IMR-90 (cell line): ENCODE results near the gene PPP2R5A. TPM values are rescaled to one million over a fixed set of nuclear protein-coding genes. Genes with fewer than 3 reads are reported as not detected.

Source experiments
- ATAC-seq: fragments of 200-7000 bp; cut with Tn5 transposase; 2 replicates; pipeline ENCODE4 v1.9.1; 2020; ENCODE audit warnings: low read depth, mild to moderate bottlenecking, moderate library complexity
- BruUV-seq: library from RNA; stranded (reverse); fragments of 400-500 nt; replicated peaks from 2 replicates; lab custom pipeline; 2021; lab: Mats Ljungman, UMichigan
- CTCF ChIA-PET: fragments of 300-600 bp; formaldehyde crosslinking; extraction: SDS; loops from one replicate; lab custom pipeline; 2021; ENCODE audit warnings: antibody characterized with exemption; lab: Yijun Ruan, JAX
- POLR2A ChIA-PET: fragments of 300-600 bp; sonication (Branson Sonifier 250); formaldehyde crosslinking; loops from one replicate; lab custom pipeline; 2022; ENCODE audit warnings: antibody characterized with exemption; ENCODE audit not compliant: unreplicated experiment; lab: Charles Lee
- DNase-seq: peaks from one replicate; pipeline ENCODE4 v3.0.0; 2013
- H2AFZ ChIP-seq: replicated peaks from 2 replicates; pipeline ENCODE3; 2013; ENCODE audit warnings: low read length, mild to moderate bottlenecking; ENCODE audit not compliant: poor library complexity
- H2AK5ac ChIP-seq: 2 replicates; pipeline ENCODE4 v1.6.1; 2013; ENCODE audit warnings: low read depth, low read length, inconsistent platforms
- H2AK9ac ChIP-seq: replicated peaks from 2 replicates; pipeline ENCODE3; 2013; ENCODE audit warnings: mild to moderate bottlenecking, low read depth, low read length, moderate library complexity; ENCODE audit not compliant: poor library complexity
- H2BK120ac ChIP-seq: 2 replicates; pipeline ENCODE4 v1.6.1; 2013; ENCODE audit warnings: low read depth, low read length, inconsistent platforms
- H2BK15ac ChIP-seq: 3 replicates; pipeline ENCODE4 v1.6.1; 2013; ENCODE audit warnings: low read depth, low read length, inconsistent platforms
- H2BK20ac ChIP-seq: 2 replicates; pipeline ENCODE4 v1.6.1; 2013; ENCODE audit warnings: low read depth, mild to moderate bottlenecking, inconsistent platforms, low read length, moderate library complexity
- H2BK5ac ChIP-seq: 2 replicates; pipeline ENCODE4 v1.6.1; 2013; ENCODE audit warnings: mild to moderate bottlenecking, low read depth, low read length, inconsistent platforms; ENCODE audit not compliant: poor library complexity, severe bottlenecking
- H3K14ac ChIP-seq: replicated peaks from 2 replicates; pipeline ENCODE4 v1.6.1; 2013; ENCODE audit warnings: low read depth, low read length, inconsistent platforms
- H3K18ac ChIP-seq: 2 replicates; pipeline ENCODE4 v1.6.1; 2013; ENCODE audit warnings: low read depth, low read length, control low read depth
- H3K23ac ChIP-seq: 2 replicates; pipeline ENCODE4 v1.6.1; 2013; ENCODE audit warnings: low read depth, low read length, inconsistent platforms
- H3K27ac ChIP-seq: 2 replicates; pipeline ENCODE4 v1.5.1; 2013; ENCODE audit warnings: mild to moderate bottlenecking, control low read depth, low read length; ENCODE audit not compliant: insufficient read depth
- H3K27me3 ChIP-seq: 2 replicates; pipeline ENCODE4 v1.6.1; 2013; ENCODE audit warnings: low read length; ENCODE audit not compliant: control insufficient read depth, insufficient read depth
- H3K36me3 ChIP-seq: 2 replicates; pipeline ENCODE4 v1.6.1; 2013; ENCODE audit warnings: low read length, mixed read lengths; ENCODE audit not compliant: control insufficient read depth, insufficient read depth
- H3K4ac ChIP-seq: 2 replicates; pipeline ENCODE4 v1.6.1; 2013; ENCODE audit warnings: low read depth, low read length, inconsistent platforms
- H3K4me1 ChIP-seq: 2 replicates; pipeline ENCODE4 v1.6.1; 2013; ENCODE audit warnings: low read length, mixed read lengths; ENCODE audit not compliant: control insufficient read depth, insufficient read depth
- H3K4me2 ChIP-seq: 2 replicates; pipeline ENCODE4 v1.6.1; 2013; ENCODE audit warnings: low read depth, mild to moderate bottlenecking, control low read depth, low read length, moderate library complexity
- H3K4me3 ChIP-seq: 2 replicates; pipeline ENCODE4 v1.5.1; 2013; ENCODE audit warnings: low read depth, mild to moderate bottlenecking, control low read depth, low read length, moderate library complexity; ENCODE audit not compliant: insufficient read depth
- H3K56ac ChIP-seq: 2 replicates; pipeline ENCODE4 v1.6.1; 2013; ENCODE audit warnings: low read length, inconsistent platforms; ENCODE audit not compliant: insufficient read depth; ENCODE audit errors: extremely low read depth
- H3K79me1 ChIP-seq, 2 experiments: 2 replicates each; pipeline ENCODE4 v1.6.1; 2013; ENCODE audit warnings: low read length in 2 of 2, inconsistent platforms in 1 of 2, low read depth in 1 of 2
- H3K9ac ChIP-seq: 2 replicates; pipeline ENCODE4 v1.6.1; 2013; ENCODE audit warnings: low read depth, low read length, control low read depth
- H3K9me1 ChIP-seq: 2 replicates; pipeline ENCODE4 v1.6.1; 2013; ENCODE audit warnings: low read length, inconsistent platforms; ENCODE audit not compliant: insufficient read depth
- H3K9me3 ChIP-seq: 2 replicates; pipeline ENCODE4 v1.6.1; 2013; ENCODE audit warnings: low read length; ENCODE audit not compliant: control insufficient read depth, insufficient read depth
- H4K20me1 ChIP-seq: 2 replicates; pipeline ENCODE4 v1.6.1; 2013; ENCODE audit warnings: low read length, inconsistent platforms; ENCODE audit not compliant: insufficient read depth
- H4K5ac ChIP-seq: 2 replicates; pipeline ENCODE4 v1.6.1; 2013; ENCODE audit warnings: mild to moderate bottlenecking, low read depth, low read length, control low read depth
- H4K8ac ChIP-seq, 2 experiments: 2 replicates each; pipeline ENCODE4 v1.6.1; 2013; ENCODE audit warnings: low read depth in 2 of 2, low read length in 2 of 2, control low read depth in 1 of 2, inconsistent platforms in 1 of 2
- H4K91ac ChIP-seq: 2 replicates; pipeline ENCODE4 v1.6.1; 2013; ENCODE audit warnings: low read depth, low read length, inconsistent platforms; ENCODE audit not compliant: insufficient read depth
- BHLHE40 ChIP-seq: fragments of 150-350 bp; IDR thresholded peaks from 2 replicates; pipeline ENCODE4 v1.6.1; 2016; ENCODE audit warnings: mild to moderate bottlenecking, low read depth, low read length
- CEBPB ChIP-seq: IDR thresholded peaks from 2 replicates; pipeline ENCODE4 v1.6.1; 2012; ENCODE audit warnings: low read depth, low read length, improper control_type of control experiment
- CHD1 ChIP-seq: IDR thresholded peaks from 2 replicates; pipeline ENCODE4 v1.6.1; 2012; ENCODE audit warnings: low read depth, low read length, improper control_type of control experiment
- CTCF ChIP-seq: conservative IDR thresholded peaks from 2 replicates; pipeline ENCODE4 v1.5.1; 2012; ENCODE audit warnings: mild to moderate bottlenecking, low read depth, low read length, improper control_type of control experiment
- ELK1 ChIP-seq: fragments of 150-350 bp; IDR thresholded peaks from 2 replicates; pipeline ENCODE4 v1.6.1; 2016; ENCODE audit warnings: low read depth, mild to moderate bottlenecking, low read length, moderate library complexity, borderline replicate concordance
- FOS ChIP-seq: fragments of 150-350 bp; IDR thresholded peaks from 2 replicates; pipeline ENCODE4 v1.6.1; 2016; ENCODE audit warnings: low read depth, low read length
- MAFK ChIP-seq: IDR thresholded peaks from 2 replicates; pipeline ENCODE4 v1.6.1; 2012; ENCODE audit warnings: low read depth, low read length, improper control_type of control experiment
- MAZ ChIP-seq: IDR thresholded peaks from 2 replicates; pipeline ENCODE4 v1.6.1; 2012; ENCODE audit warnings: low read depth, mild to moderate bottlenecking, low read length, improper control_type of control experiment, moderate library complexity, borderline replicate concordance
- MXI1 ChIP-seq: IDR thresholded peaks from 2 replicates; pipeline ENCODE4 v1.6.1; 2012; ENCODE audit warnings: low read depth, mild to moderate bottlenecking, low read length, moderate library complexity, borderline replicate concordance
- NFE2L2 ChIP-seq: fragments of 150-350 bp; IDR thresholded peaks from 2 replicates; pipeline ENCODE4 v1.6.1; 2016; ENCODE audit warnings: low read depth, mild to moderate bottlenecking, low read length
- POLR2A ChIP-seq: IDR thresholded peaks from 2 replicates; pipeline ENCODE4 v1.6.1; 2012; ENCODE audit warnings: mild to moderate bottlenecking, low read depth, low read length
- RAD21 ChIP-seq: IDR thresholded peaks from 2 replicates; pipeline ENCODE4 v1.6.1; 2012; ENCODE audit warnings: low read length, improper control_type of control experiment
- RCOR1 ChIP-seq: IDR thresholded peaks from 2 replicates; pipeline ENCODE4 v1.6.1; 2012; ENCODE audit warnings: mild to moderate bottlenecking, low read length, improper control_type of control experiment; ENCODE audit not compliant: insufficient replicate concordance
- RFX5 ChIP-seq: IDR thresholded peaks from 2 replicates; pipeline ENCODE4 v1.8.0; 2012; ENCODE audit warnings: low read depth, mild to moderate bottlenecking, low read length, moderate library complexity
- SMC3 ChIP-seq: fragments of 150-350 bp; IDR thresholded peaks from 2 replicates; pipeline ENCODE4 v1.6.1; 2016; ENCODE audit warnings: low read depth, mild to moderate bottlenecking, antibody characterized with exemption, low read length, moderate library complexity
- WGBS, 2 experiments: methylation state at CpG; one replicate each; pipeline versions ENCODE4 v1.1.5 to v1.1.7; 2013; ENCODE audit warnings: missing lambda C conversion rate in 2 of 2; ENCODE audit not compliant: insufficient read length in 1 of 2; ENCODE audit errors: extremely low coverage in 2 of 2; 5-methylcytosine and 5-hydroxymethylcytosine counted together
- dilution Hi-C: fragments of 300-500 bp; cut with HindIII; formaldehyde crosslinking; loops from one replicate; pipeline ENCODE4 v1.14.3; 2018; ENCODE audit warnings: low sequenced_read_pairs; ENCODE audit not compliant: unreplicated experiment
- in situ Hi-C: fragments of 300-500 bp; cut with MboI; formaldehyde crosslinking; loops from 3 replicates; pipeline ENCODE4 v1.14.3; 2019; ENCODE audit warnings: low sequenced_read_pairs, inconsistent platforms, mixed read lengths
- intact Hi-C: fragments of 100-400 bp; cut with micrococcal nuclease; formaldehyde crosslinking; loops from 2 replicates; pipeline ENCODE4 v1.10.0; 2022
- polyA plus RNA-seq, 3 experiments: library from polyadenylated mRNA; depleted of rRNA; stranded (reverse); fragments of >200 nt; gene quantifications; 2 replicates each; pipeline ENCODE4 v1.2.3, GENCODE V29; 2012; ENCODE audit warnings: low replicate concordance in 1 of 3
- total RNA-seq: library from RNA; depleted of rRNA; stranded (reverse); fragments of >200 nt; gene quantifications from 2 replicates; pipeline ENCODE4 v1.2.3, GENCODE V29; 2012

PPP2R5A gene
- total and polyA plus RNA-seq, 2 of the 4 experiments (the other 2 are of a cell fraction) = 8.4 to 12.6 TPM

DNA sequence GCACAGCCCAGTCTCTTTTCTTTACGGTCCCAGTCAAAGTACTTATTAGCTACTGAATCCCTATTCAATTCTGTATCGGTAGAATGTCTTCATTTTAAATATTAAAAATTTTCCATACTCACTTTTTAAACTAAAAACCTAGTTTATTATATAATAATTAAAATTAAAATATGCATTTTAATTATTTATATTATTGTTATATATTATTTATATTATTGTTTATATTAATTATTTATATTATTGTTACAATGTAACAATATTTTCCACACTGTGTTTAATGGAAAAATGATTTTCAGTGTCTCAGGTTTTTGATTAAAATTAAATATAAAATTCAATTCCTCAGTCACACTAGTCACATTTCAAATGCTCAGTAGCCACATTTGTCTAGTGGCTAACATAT, 18.2 kb upstream of the PPP2R5A start:
- TF ChIP-seq MAFK = no peak
- TF ChIP-seq BHLHE40 = no peak
- TF ChIP-seq FOS = no peak
- TF ChIP-seq POLR2A = no peak
- no peak for TF ChIP-seq RFX5
- TF ChIP-seq CHD1 = no peak
- no peak for TF ChIP-seq RAD21
- TF ChIP-seq SMC3 = no peak
- TF ChIP-seq MAZ = no peak
- TF ChIP-seq ELK1 = no peak
- TF ChIP-seq RCOR1 = no peak
- TF ChIP-seq CTCF = no peak
- no peak for TF ChIP-seq CEBPB
- TF ChIP-seq MXI1 = no peak
- no peak for TF ChIP-seq NFE2L2
- Histone ChIP-seq H3K4me3 (no peak overlapping the region), H3K4me2 (no peak overlapping the region), H3K56ac (no peak overlapping the region), H3K4me1 (no peaks in the 10 kb centered on the region; the same call in 1 of the 2 replicates), H3K27me3 (peaks cover 10% of the 10 kb centered on the region; the same call in 1 of the 2 replicates), H3K27ac (no peak overlapping the region), H3K9me1 (no peaks in the 10 kb centered on the region), H2AFZ (no peak overlapping the region), H3K9me3 (no peaks in the 10 kb centered on the region), H4K8ac (no peak overlapping the region), H2BK120ac (no peak overlapping the region), H2AK9ac (no peak overlapping the region), H2AK5ac (no peak overlapping the region), H2BK15ac (no peak overlapping the region), H4K91ac (no peak overlapping the region), H3K79me1 (no peaks in the 10 kb centered on the region), H2BK5ac (no peak overlapping the region), H3K36me3 (no peaks in the 10 kb centered on the region), H3K18ac (no peak overlapping the region), H3K23ac (no peak overlapping the region), H4K20me1 (no peaks in the 10 kb centered on the region), H2BK20ac (no peak overlapping the region), H3K4ac (no peak overlapping the region), H4K5ac (no peak overlapping the region), H3K9ac (no peak overlapping the region), H3K14ac (no peak overlapping the region)
- no peak for DNase-seq
- in situ Hi-C loops (no loop called here), dilution Hi-C loops (no loop called here), intact Hi-C loops (no loop called here)
- POLR2A ChIA-PET = no interaction called here
- BruUV-seq = no TSS peak
- ATAC-seq = no peak
- WGBS, 2 experiments = no CpG with 5 or more reads among the region's 2 CpGs
- CTCF ChIA-PET = no interaction called here
